ENCODE results near the gene CRACR2A. TPM values are rescaled to one million over a fixed set of nuclear protein-coding genes. Genes with fewer than 3 reads are reported as not detected.

The CRACR2A gene
- total and polyA plus RNA-seq, 7 experiments from 2014 or later: 8.2 to 40.3 (median 31.4) TPM

DNA sequence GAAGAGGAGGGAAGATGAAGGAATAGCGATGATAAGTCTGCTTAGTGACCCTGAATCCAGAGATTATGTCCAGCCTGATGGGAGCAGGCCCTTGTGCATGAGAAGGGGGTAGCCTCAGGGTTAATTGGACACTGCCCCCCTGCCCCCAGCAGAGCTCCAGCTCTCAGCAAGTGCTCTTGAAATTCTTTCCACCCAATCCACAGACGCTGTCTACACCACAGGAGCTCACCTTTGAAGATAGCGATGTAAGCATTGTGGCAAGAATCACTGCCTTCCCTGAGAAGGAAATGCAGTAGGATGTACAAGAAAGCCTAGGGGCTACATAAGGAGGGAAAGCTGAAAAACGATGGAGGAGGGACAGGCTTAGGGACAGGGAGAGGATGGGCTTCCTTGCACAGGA, 39.4 kb downstream of the CRACR2A start:
- H3K4me3 Mint-ChIP-seq: no peak overlapping the region
- peaks cover 16 to 59% (median 31%) of the 10 kb centered on the region in 5 donors for H3K36me3 Mint-ChIP-seq
- ChIA-PET CTCF (no interaction called here), POLR2A (no interaction called here)
- no peak for ATAC-seq
- Histone ChIP-seq H3K4me1 (ENCODE audit: control insufficient read depth in 2 of 2, insufficient read depth in 2 of 2, low read length in 2 of 2) (no peaks in the 10 kb centered on the region), H3K36me3 (ENCODE audit: control insufficient read depth in 2 of 3, insufficient read depth in 3 of 3, low read length in 3 of 3) (peaks cover 0 to 25% (median 4%) of the 10 kb centered on the region in 3 experiments), H3K4me3 (ENCODE audit: low read length) (no peak overlapping the region), H3K27me3 (ENCODE audit: control insufficient read depth in 2 of 2, insufficient read depth in 2 of 2, low read length in 2 of 2) (no peaks in the 10 kb centered on the region), H3K27ac (ENCODE audit: low read depth, low read length) (no peak overlapping the region), H3K9me3 (ENCODE audit: control insufficient read depth in 2 of 3, low read length in 3 of 3) (no peaks in the 10 kb centered on the region)
- intact Hi-C loops (cut with micrococcal nuclease): no loop called here
- H3K27ac Mint-ChIP-seq: peak overlapping the region in 2 of 9 donors; percentile 9 to 74
- no peak for DNase-seq
- no peaks in the 10 kb centered on the region for H3K27me3 Mint-ChIP-seq
- peaks cover 19 to 34% (median 25%) of the 10 kb centered on the region in 7 donors for H3K4me1 Mint-ChIP-seq
- no peaks in the 10 kb centered on the region for H3K9me3 Mint-ChIP-seq

DNA sequence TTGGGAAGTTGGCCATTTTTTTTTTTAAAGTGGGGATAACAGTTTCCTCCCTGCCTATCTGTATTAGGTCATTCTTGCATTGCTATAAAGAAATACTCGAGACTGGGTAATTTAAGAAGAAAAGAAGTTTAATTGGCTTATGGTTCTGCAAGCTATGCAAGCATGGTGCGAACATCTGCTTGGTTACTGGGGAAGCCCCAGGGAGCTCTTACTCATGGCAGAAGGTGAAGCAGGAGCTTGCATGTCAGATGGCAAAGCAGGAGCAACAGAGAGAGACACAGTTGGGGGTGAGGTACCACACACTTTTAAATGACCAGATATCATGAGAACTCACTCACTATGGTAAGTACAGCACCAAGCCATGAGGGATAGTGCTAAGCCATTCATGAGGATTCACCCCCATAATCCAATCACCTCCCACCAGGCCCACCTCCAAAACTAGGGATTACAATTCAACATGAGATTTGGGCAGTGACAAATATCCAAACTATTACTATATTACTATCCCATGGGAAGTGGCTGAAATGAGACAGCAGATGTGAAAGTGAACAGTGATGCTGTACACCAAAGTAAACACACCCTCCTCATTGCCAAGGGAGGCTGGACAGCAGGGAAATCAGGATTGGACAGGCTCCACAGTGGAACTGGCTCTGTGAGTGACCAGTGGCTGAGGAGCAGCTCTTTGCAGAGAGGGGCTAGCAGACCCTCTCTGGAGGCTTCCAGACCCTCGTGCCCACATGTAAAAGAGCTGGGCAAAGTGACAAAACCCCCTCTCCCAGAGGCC, 40.5 kb downstream of the CRACR2A start:
- DNase-seq (no peak), ATAC-seq (no peak)
- peaks cover 0 to 20% (median 4%) of the 10 kb centered on the region in 3 experiments for H3K36me3 ChIP-seq (ENCODE audit: control insufficient read depth in 2 of 3, insufficient read depth in 3 of 3, low read length in 3 of 3)
- no peaks in the 10 kb centered on the region for H3K9me3 ChIP-seq (ENCODE audit: control insufficient read depth in 2 of 3, low read length in 3 of 3)
- no peak overlapping the region for H3K4me3 Mint-ChIP-seq
- no peaks in the 10 kb centered on the region for H3K27me3 ChIP-seq (ENCODE audit: control insufficient read depth in 2 of 2, insufficient read depth in 2 of 2, low read length in 2 of 2)
- intact Hi-C loops (cut with micrococcal nuclease): no loop called here
- H3K36me3 Mint-ChIP-seq: peaks cover 12 to 54% (median 35%) of the 10 kb centered on the region in 5 donors
- no peak overlapping the region for H3K27ac Mint-ChIP-seq
- POLR2A ChIA-PET: no interaction called here
- CTCF ChIA-PET: no interaction called here
- H3K4me1 Mint-ChIP-seq: peaks cover 14 to 34% (median 21%) of the 10 kb centered on the region in 7 donors
- no peaks in the 10 kb centered on the region for H3K27me3 Mint-ChIP-seq
- H3K27ac ChIP-seq (ENCODE audit: low read depth, low read length): no peak overlapping the region
- no peaks in the 10 kb centered on the region for H3K4me1 ChIP-seq (ENCODE audit: control insufficient read depth in 2 of 2, insufficient read depth in 2 of 2, low read length in 2 of 2)
- no peak overlapping the region for H3K4me3 ChIP-seq (ENCODE audit: low read length)
- H3K9me3 Mint-ChIP-seq: no peaks in the 10 kb centered on the region

DNA sequence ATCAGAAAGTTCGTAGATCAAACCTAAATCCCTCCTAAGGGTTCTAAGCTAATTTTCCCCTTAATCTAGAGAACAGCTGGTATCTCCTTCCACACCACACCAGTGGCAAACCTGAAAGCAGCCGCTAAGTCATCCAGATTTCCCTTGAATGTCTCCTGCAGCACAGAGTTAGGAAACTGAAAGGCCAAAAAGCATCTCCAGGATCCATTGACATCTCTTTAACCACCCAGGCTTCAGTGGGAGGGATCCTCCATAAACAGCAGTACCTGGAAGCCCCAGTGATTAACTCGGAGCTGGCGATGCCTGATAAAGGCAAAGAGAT, 47.6 kb downstream of the CRACR2A start:
- Histone ChIP-seq H3K9me3 (ENCODE audit: control insufficient read depth in 2 of 3, low read length in 3 of 3) (peaks cover 0 to 4% (median 0%) of the 10 kb centered on the region in 3 experiments), H3K27me3 (ENCODE audit: control insufficient read depth in 2 of 2, insufficient read depth in 2 of 2, low read length in 2 of 2) (no peaks in the 10 kb centered on the region), H3K27ac (ENCODE audit: low read depth, low read length) (no peak overlapping the region), H3K4me1 (ENCODE audit: control insufficient read depth in 2 of 2, insufficient read depth in 2 of 2, low read length in 2 of 2) (no peaks in the 10 kb centered on the region), H3K36me3 (ENCODE audit: control insufficient read depth in 2 of 3, insufficient read depth in 3 of 3, low read length in 3 of 3) (peaks cover 0 to 10% (median 0%) of the 10 kb centered on the region in 3 experiments), H3K4me3 (ENCODE audit: low read length) (no peak overlapping the region)
- Mint-ChIP-seq H3K9me3 (peaks cover 0 to 20% (median 5%) of the 10 kb centered on the region in 11 donors), H3K36me3 (peaks cover 6 to 66% (median 58%) of the 10 kb centered on the region in 5 donors), H3K4me1 (peaks cover 4 to 17% (median 9%) of the 10 kb centered on the region in 7 donors), H3K4me3 (no peak overlapping the region), H3K27me3 (no peaks in the 10 kb centered on the region), H3K27ac (peak overlapping the region in 1 of 9 donors; percentile 31)
- DNase-seq: no peak
- no peak for ATAC-seq
- ChIA-PET POLR2A (no interaction called here), CTCF (no interaction called here)
- intact Hi-C loops (cut with micrococcal nuclease): loop anchor here in 1 of 2 donors (5.0 kb wide), 1 partner anchor 47 kb away; the partner anchor contains the start of gene CRACR2A

DNA sequence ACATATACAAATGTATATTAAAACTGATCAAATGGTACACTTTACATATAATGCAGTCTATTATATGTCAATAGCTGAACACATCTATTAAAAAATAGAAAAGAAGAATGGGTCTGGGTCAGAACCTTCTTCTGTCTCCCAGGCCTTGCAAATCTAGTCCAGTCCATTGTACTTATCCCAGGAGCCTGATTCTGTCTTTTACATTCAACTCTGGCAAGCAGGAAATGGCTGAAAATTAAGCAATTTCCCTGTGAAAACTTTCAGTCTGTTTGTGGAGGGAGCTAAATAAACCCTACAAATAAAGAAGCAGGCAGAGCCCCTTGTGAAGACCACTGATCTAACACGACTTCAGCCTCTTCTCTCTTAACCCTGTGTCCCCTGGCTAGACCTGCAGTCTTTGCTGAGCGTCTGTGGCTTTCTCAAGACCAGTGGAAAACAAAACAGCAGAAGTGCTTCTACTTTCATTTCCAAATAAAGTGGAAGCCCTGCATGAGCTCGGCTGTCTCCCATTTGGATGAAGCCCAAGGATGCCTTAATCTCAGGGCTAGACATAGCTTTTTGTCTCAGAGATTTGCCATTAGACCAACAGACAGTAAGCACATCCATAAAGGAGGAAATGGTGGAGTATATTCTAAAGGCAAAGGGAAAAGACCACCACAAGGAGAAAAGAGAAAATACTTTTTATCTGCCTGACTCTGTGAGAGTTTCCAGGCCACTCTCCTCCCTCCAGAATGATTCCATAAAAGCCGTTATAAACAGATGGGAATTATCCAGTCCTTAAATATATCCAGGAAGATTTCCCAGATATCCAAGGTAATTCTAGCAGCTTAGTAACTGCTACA, 48.2 kb downstream of the CRACR2A start:
- Mint-ChIP-seq H3K36me3 (peaks cover 6 to 60% (median 53%) of the 10 kb centered on the region in 5 donors), H3K27ac (peak overlapping the region in 2 of 9 donors; percentile 17 to 26), H3K27me3 (no peaks in the 10 kb centered on the region), H3K4me1 (peaks cover 4 to 16% (median 9%) of the 10 kb centered on the region in 7 donors), H3K4me3 (peak overlapping the region in 1 of 10 donors; percentile 21), H3K9me3 (peaks cover 0 to 20% (median 5%) of the 10 kb centered on the region in 11 donors)
- CTCF ChIA-PET: no interaction called here
- DNase-seq (no peak), ATAC-seq (no peak)
- Histone ChIP-seq H3K4me3 (ENCODE audit: low read length) (no peak overlapping the region), H3K9me3 (ENCODE audit: control insufficient read depth in 2 of 3, low read length in 3 of 3) (peaks cover 0 to 4% (median 0%) of the 10 kb centered on the region in 3 experiments), H3K27me3 (ENCODE audit: control insufficient read depth in 2 of 2, insufficient read depth in 2 of 2, low read length in 2 of 2) (no peaks in the 10 kb centered on the region), H3K27ac (ENCODE audit: low read depth, low read length) (no peak overlapping the region), H3K36me3 (ENCODE audit: control insufficient read depth in 2 of 3, insufficient read depth in 3 of 3, low read length in 3 of 3) (peaks cover 0 to 10% (median 0%) of the 10 kb centered on the region in 3 experiments), H3K4me1 (ENCODE audit: control insufficient read depth in 2 of 2, insufficient read depth in 2 of 2, low read length in 2 of 2) (no peaks in the 10 kb centered on the region)
- POLR2A ChIA-PET: no interaction called here
- intact Hi-C loops (cut with micrococcal nuclease): loop anchor here in 1 of 2 donors (5.0 kb wide), 1 partner anchor 48 kb away; the partner anchor contains the start of gene CRACR2A

DNA sequence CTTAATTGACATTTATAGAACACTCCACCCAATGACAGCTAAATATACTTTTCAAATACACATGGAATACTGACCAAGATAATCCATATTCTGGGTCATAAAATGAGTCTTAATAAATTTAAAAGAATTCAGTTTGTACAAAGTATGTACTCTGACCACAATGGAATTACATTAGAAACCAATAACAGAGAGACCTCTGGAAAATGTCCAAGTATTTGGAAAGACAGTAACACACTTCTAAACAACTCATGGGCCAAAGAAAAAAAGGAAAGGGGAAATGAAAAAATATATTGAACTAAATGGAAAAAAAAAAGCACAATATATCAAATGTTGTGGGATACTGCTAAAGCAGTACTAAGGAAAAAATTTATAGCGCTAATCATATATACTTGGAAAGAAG, 52.0 kb downstream of the CRACR2A start:
- Mint-ChIP-seq H3K9me3 (peaks cover 0 to 20% (median 5%) of the 10 kb centered on the region in 11 donors), H3K27me3 (no peaks in the 10 kb centered on the region), H3K4me1 (peaks cover 4 to 13% (median 9%) of the 10 kb centered on the region in 7 donors), H3K4me3 (no peak overlapping the region), H3K36me3 (peaks cover 6 to 60% (median 46%) of the 10 kb centered on the region in 5 donors), H3K27ac (no peak overlapping the region)
- ChIA-PET CTCF (no interaction called here), POLR2A (interaction anchor here (0.6 kb wide), 1 partner anchor 578 kb away, joined by 3 read pairs; no protein-coding TSS in a partner anchor)
- H3K27me3 ChIP-seq (ENCODE audit: control insufficient read depth in 2 of 2, insufficient read depth in 2 of 2, low read length in 2 of 2): no peaks in the 10 kb centered on the region
- H3K36me3 ChIP-seq (ENCODE audit: control insufficient read depth in 2 of 3, insufficient read depth in 3 of 3, low read length in 3 of 3): peaks cover 0 to 29% (median 3%) of the 10 kb centered on the region in 3 experiments
- intact Hi-C loops (cut with micrococcal nuclease): no loop called here
- H3K4me3 ChIP-seq (ENCODE audit: low read length): no peak overlapping the region
- H3K9me3 ChIP-seq (ENCODE audit: control insufficient read depth in 2 of 3, low read length in 3 of 3): peaks cover 0 to 4% (median 0%) of the 10 kb centered on the region in 3 experiments
- ATAC-seq: no peak
- no peak overlapping the region for H3K27ac ChIP-seq (ENCODE audit: low read depth, low read length)
- no peak for DNase-seq
- no peaks in the 10 kb centered on the region for H3K4me1 ChIP-seq (ENCODE audit: control insufficient read depth in 2 of 2, insufficient read depth in 2 of 2, low read length in 2 of 2)

DNA sequence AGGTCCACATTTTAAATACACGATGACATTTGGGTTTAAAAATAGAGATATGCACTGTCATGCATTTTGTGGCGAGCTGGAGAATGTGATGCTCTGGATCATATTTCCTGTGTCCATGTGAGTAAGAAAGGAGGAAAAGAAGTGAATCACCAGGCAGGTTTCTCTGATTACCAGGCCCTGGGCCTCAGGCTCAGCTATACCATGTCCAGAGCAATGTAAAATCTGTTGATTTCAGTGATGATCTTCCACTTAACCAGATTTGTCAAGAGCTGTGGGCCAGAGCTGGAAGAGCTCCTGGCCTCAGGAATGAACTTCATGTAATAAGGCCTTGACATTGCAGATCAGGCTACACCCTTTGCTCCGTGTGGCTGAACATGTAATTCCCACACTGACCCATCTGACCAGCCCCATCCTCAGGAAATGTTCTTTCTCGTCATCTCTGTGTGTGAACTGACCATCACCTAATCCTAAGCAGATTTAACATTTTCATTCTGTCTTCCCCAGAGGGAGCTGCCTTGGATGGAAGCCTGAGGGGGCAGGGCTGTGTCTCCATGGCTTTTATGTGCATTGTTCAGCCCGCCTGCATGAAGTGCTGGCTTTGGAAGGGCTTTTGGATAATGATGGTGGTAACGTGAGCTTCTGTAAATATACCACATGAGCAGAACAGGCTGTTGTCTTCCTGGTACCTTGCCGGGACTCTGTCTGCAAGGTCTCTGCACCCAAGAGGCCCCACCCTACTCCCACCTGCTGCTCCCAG, 54.5 kb downstream of the CRACR2A start:
- DNase-seq: no peak
- peaks cover 0 to 47% (median 3%) of the 10 kb centered on the region in 3 experiments for H3K36me3 ChIP-seq (ENCODE audit: control insufficient read depth in 2 of 3, insufficient read depth in 3 of 3, low read length in 3 of 3)
- Mint-ChIP-seq H3K36me3 (peaks cover 15 to 60% (median 39%) of the 10 kb centered on the region in 5 donors), H3K27ac (peak overlapping the region in 1 of 9 donors; percentile 30), H3K4me3 (no peak overlapping the region), H3K9me3 (peaks cover 0 to 4% (median 0%) of the 10 kb centered on the region in 11 donors), H3K27me3 (no peaks in the 10 kb centered on the region), H3K4me1 (peaks cover 0 to 11% (median 4%) of the 10 kb centered on the region in 7 donors)
- H3K4me3 ChIP-seq (ENCODE audit: low read length): no peak overlapping the region
- H3K27me3 ChIP-seq (ENCODE audit: control insufficient read depth in 2 of 2, insufficient read depth in 2 of 2, low read length in 2 of 2): no peaks in the 10 kb centered on the region
- no peaks in the 10 kb centered on the region for H3K4me1 ChIP-seq (ENCODE audit: control insufficient read depth in 2 of 2, insufficient read depth in 2 of 2, low read length in 2 of 2)
- H3K27ac ChIP-seq (ENCODE audit: low read depth, low read length): no peak overlapping the region
- intact Hi-C loops (cut with micrococcal nuclease): no loop called here
- POLR2A ChIA-PET: no interaction called here
- H3K9me3 ChIP-seq (ENCODE audit: control insufficient read depth in 2 of 3, low read length in 3 of 3): no peaks in the 10 kb centered on the region
- CTCF ChIA-PET: no interaction called here
- no peak for ATAC-seq
